Lower lobe of right lung (tissue), 2 donors: Measurements from ENCODE around the gene UST. TPM values are rescaled to one million over a fixed set of nuclear protein-coding genes. Genes with fewer than 3 reads are reported as not detected.

Experiments
- ATAC-seq, 2 donors: fragments of 200-7000 bp; cut with Tn5 transposase; one replicate each; pipeline ENCODE4 v1.9.1; 2020 to 2022; ENCODE audit warnings: mild to moderate bottlenecking in 2 of 2, moderate library complexity in 2 of 2
- DNase-seq: peaks from one replicate; pipeline ENCODE4 v3.0.0-alpha.2; 2020
- H3K27ac ChIP-seq: fragments of 200-600 bp; one replicate; pipeline ENCODE4 v1.8.0; 2022
- H3K27me3 ChIP-seq: fragments of 200-600 bp; one replicate; pipeline ENCODE4 v1.8.0; 2022; ENCODE audit warnings: low read depth
- H3K36me3 ChIP-seq: fragments of 200-600 bp; one replicate; pipeline ENCODE4 v1.8.0; 2022; ENCODE audit warnings: mild to moderate bottlenecking
- H3K4me1 ChIP-seq: fragments of 200-600 bp; one replicate; pipeline ENCODE4 v1.8.0; 2022
- H3K4me3 ChIP-seq: fragments of 200-600 bp; one replicate; pipeline ENCODE4 v1.8.0; 2022; ENCODE audit warnings: mild to moderate bottlenecking
- H3K9me3 ChIP-seq: fragments of 200-600 bp; one replicate; pipeline ENCODE4 v1.8.0; 2022
- intact Hi-C: fragments of 100-400 bp; cut with DNase I; formaldehyde crosslinking; loops from one replicate; pipeline ENCODE4 v1.11.0; 2022
- total RNA-seq: library from RNA; stranded (reverse); fragmentation: NEBNext Ultra II Directional; extraction: Animal tissue kit (Norgen Biotek cat#: 25700); gene quantifications from one replicate; pipeline ENCODE4 v1.2.1, GENCODE V29; 2021
- TF ChIP-seq, protein P1 (sequence below): fragments of 200-600 bp; IDR thresholded peaks from one replicate; pipeline ENCODE4 v1.8.0; 2022; ENCODE audit warnings: antibody characterized with exemption, mild to moderate bottlenecking
- donor health status: DM: no; HTN: yes; CAD: no; lungs with severe emphysema.

Gene UST
- total RNA-seq, 1 donor from 2014 or later = 11.8 TPM

DNA sequence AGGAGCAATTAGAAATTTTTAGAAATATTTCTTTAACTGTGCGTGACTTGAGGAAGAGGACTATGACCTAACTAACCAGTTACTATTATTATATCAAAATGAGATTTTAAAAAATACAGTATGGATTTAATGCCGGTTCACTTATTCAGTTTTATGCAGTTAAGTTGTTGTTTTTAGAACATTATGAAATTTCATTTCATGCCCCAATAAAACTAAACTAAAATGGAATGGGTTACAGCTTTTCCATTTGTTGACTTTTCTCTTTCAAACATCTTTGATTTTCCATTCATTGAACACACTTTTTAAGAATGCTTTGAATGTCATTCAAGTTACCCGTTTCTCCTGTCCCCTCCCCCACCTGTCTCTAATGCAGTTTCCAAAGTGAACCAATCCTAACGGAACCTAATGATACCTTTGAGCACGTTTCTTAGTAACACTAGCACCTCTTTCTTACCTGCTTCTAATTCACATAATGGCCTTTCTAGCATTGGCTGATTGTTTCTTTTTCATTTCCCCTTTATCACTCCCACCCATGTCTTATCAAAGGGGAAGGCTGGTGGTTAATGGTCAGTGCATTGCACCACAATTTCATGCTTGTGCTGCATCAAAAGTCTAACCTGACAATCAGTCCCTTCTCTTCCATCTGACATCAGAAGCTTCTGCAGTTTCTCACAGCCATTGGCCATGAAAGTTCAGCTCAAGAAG is 308.5 kb downstream of the UST start:
- TF ChIP-seq, protein P1, sequence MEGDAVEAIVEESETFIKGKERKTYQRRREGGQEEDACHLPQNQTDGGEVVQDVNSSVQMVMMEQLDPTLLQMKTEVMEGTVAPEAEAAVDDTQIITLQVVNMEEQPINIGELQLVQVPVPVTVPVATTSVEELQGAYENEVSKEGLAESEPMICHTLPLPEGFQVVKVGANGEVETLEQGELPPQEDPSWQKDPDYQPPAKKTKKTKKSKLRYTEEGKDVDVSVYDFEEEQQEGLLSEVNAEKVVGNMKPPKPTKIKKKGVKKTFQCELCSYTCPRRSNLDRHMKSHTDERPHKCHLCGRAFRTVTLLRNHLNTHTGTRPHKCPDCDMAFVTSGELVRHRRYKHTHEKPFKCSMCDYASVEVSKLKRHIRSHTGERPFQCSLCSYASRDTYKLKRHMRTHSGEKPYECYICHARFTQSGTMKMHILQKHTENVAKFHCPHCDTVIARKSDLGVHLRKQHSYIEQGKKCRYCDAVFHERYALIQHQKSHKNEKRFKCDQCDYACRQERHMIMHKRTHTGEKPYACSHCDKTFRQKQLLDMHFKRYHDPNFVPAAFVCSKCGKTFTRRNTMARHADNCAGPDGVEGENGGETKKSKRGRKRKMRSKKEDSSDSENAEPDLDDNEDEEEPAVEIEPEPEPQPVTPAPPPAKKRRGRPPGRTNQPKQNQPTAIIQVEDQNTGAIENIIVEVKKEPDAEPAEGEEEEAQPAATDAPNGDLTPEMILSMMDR = no peak
- no peak for ATAC-seq

DNA sequence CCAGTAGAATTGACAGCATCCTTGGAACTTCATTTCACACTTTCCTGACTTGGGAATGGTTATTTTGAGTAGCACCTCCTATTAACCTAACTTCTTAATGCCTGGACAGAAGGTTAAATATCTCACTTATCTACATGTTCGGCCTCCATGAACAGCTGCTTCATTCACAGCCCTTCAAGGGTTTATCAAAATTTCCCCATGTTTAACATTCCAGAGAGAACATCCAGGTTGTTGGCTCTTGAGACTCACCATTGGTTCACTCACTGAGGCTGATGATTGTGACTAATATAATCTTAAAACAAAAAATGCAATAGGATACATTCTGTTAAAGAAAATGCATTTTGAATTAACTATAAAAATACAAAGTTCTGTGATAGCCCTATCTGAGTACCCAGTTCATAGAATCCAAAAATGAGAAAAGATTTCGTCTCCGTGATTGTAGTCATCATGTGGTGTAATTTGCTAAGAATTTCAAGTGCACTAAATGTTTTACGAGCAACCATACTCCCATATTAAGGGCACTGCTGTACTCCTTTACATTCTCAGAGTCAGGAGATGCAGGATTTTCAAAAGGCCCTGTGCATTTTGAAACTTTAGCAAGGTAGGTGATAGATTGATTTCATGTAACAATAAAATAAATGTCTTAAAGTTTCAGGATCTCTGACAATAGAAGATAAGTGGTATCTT is 310.1 kb downstream of the UST start:
- peak in 1 of 2 donors; percentile 18 for ATAC-seq
- H3K4me3 ChIP-seq = no peak overlapping the region

More for the DNA sequence above, 308.5 kb downstream of the UST start:
- Histone ChIP-seq H3K9me3 (no peaks in the 10 kb centered on the region), H3K27ac (no peak overlapping the region), H3K4me3 (no peak overlapping the region), H3K27me3 (no peaks in the 10 kb centered on the region), H3K36me3 (no peaks in the 10 kb centered on the region), H3K4me1 (peaks cover 7% of the 10 kb centered on the region)
- no peak for DNase-seq
- intact Hi-C loops = no loop called here

DNA sequence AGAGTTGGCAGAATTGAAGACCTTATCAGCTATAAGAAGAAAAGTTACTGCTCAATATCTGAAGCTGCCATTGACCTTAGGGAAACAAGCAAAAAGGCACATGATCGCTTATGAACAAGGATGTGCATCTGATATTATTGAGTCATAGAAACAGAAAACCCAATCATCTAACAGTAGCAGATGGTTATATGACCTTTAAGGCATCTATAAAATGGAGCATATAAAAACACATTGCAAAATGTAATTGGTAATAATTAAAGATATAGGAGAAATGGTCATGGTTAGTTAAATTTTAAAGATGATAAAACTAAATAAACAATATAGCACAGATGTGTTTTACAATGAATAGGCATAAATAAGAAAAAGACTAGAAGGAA is 310.6 kb downstream of the UST start:
- H3K4me1 ChIP-seq = peaks cover 21% of the 10 kb centered on the region
- no peak for DNase-seq
- no peak overlapping the region for H3K27ac ChIP-seq
- H3K4me3 ChIP-seq = no peak overlapping the region
- ATAC-seq = no peak
- no peaks in the 10 kb centered on the region for H3K9me3 ChIP-seq
- H3K27me3 ChIP-seq = no peaks in the 10 kb centered on the region
- intact Hi-C loops = no loop called here
- TF ChIP-seq, protein P1 = no peak
- H3K36me3 ChIP-seq = no peaks in the 10 kb centered on the region

More for the DNA sequence above, 310.1 kb downstream of the UST start:
- TF ChIP-seq, protein P1 = no peak
- intact Hi-C loops = no loop called here
- DNase-seq = no peak
- Histone ChIP-seq H3K9me3 (no peaks in the 10 kb centered on the region), H3K36me3 (no peaks in the 10 kb centered on the region), H3K4me1 (peaks cover 21% of the 10 kb centered on the region), H3K27me3 (no peaks in the 10 kb centered on the region), H3K27ac (no peak overlapping the region)

GRCh38 chr6:149059557-149059956 is 312.7 kb downstream of the UST start:
- intact Hi-C loops = no loop called here
- H3K27me3 ChIP-seq = no peaks in the 10 kb centered on the region
- peaks cover 21% of the 10 kb centered on the region for H3K4me1 ChIP-seq
- no peaks in the 10 kb centered on the region for H3K9me3 ChIP-seq
- H3K4me3 ChIP-seq = no peak overlapping the region
- TF ChIP-seq, protein P1 = no peak
- ATAC-seq (no peak), DNase-seq (no peak)
- no peak overlapping the region for H3K27ac ChIP-seq
- no peaks in the 10 kb centered on the region for H3K36me3 ChIP-seq

DNA sequence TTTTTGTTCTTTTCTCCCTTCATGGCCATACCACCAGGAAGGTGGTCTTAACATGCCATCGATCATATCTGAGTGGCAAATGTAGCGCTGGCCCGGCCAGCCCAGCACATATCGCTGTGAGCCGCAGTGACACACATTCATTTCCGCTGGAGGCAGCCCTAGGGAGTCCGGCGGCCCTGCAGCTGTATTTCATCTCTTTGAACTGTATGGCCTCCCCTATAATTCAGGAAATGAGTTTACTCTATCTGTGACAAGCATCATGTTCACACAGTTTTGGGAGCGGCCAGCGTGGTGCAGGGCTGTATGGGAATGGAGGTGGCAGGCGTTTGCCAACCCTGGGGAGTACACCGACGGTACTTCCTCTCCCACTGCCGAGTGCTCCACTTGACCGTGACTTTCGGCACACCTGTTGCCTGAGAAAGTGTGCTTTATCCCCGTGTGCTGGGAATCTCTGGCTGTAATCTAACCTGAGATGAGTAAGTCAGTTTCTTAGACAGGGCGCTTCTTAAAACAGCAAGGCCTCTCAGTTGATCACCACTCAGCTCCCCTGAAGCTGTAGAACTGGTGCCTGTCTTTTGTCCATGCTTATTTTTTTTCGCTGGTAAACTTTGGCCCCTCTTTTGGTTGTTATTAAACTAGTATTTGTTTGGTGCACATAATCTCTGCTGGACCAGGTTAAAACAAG is 313.6 kb downstream of the UST start:
- peak; percentile 53 to 68 for ATAC-seq
- H3K27ac ChIP-seq = no peak overlapping the region
- no peaks in the 10 kb centered on the region for H3K36me3 ChIP-seq
- peaks cover 21% of the 10 kb centered on the region for H3K4me1 ChIP-seq
- H3K9me3 ChIP-seq = no peaks in the 10 kb centered on the region
- intact Hi-C loops = no loop called here
- peak; percentile 52 for DNase-seq
- TF ChIP-seq, protein P1 = no peak
- H3K27me3 ChIP-seq = no peaks in the 10 kb centered on the region
- no peak overlapping the region for H3K4me3 ChIP-seq
